Stimulated activated CD4-positive, alpha-beta T cell treated with anti-CD3 and anti-CD28 coated beads, Interleukin-12 subunit alpha, Interleukin-12 subunit beta, amount 100 ng/mL, for 48 hours (primary cell): ENCODE data around the gene GPR37.

Experiments used
- DNase-seq, 3 donors: peaks; one replicate each; pipeline ENCODE4 v3.0.0-alpha.2; 2020; ENCODE audit warnings: low read depth in 2 of 3, low spot score in 1 of 3

The GPR37 gene

GRCh38 chr7:124781418-124781817, 15.8 kb upstream of the GPR37 start:
- no peak for DNase-seq

- no peak for DNase-seq
Measured at GRCh38 chr7:124780608-124781007, 15.0 kb upstream of the GPR37 start.

GRCh38 chr7:124780056-124780455, 14.5 kb upstream of the GPR37 start:
- no peak for DNase-seq

- DNase-seq = no peak
Measured at GRCh38 chr7:124779620-124780019, 14.0 kb upstream of the GPR37 start.

GRCh38 chr7:124779194-124779593, 13.6 kb upstream of the GPR37 start:
- no peak for DNase-seq

GRCh38 chr7:124777268-124777667, 11.7 kb upstream of the GPR37 start:
- DNase-seq = no peak

- DNase-seq = no peak
Measured at GRCh38 chr7:124776153-124776552, 10.6 kb upstream of the GPR37 start.

GRCh38 chr7:124775422-124775821, 9.8 kb upstream of the GPR37 start:
- no peak for DNase-seq

- no peak for DNase-seq
Measured at GRCh38 chr7:124773938-124774337, 8.3 kb upstream of the GPR37 start.

- no peak for DNase-seq
Measured at GRCh38 chr7:124773339-124773738, 7.7 kb upstream of the GPR37 start.

GRCh38 chr7:124769136-124769535, 3.5 kb upstream of the GPR37 start:
- DNase-seq = no peak

- no peak for DNase-seq
Measured at GRCh38 chr7:124768525-124768924, 2.9 kb upstream of the GPR37 start.

- DNase-seq = peak in 1 of 3 donors; percentile 3
Measured at GRCh38 chr7:124764847-124765400, 668 bp downstream of the GPR37 start.

GRCh38 chr7:124764051-124764846, 1.3 kb downstream of the GPR37 start:
- no peak for DNase-seq

GRCh38 chr7:124762611-124763143, 2.9 kb downstream of the GPR37 start:
- no peak for DNase-seq

GRCh38 chr7:124761164-124761715, 4.4 kb downstream of the GPR37 start:
- no peak for DNase-seq

GRCh38 chr7:124758327-124758726, 7.3 kb downstream of the GPR37 start:
- DNase-seq = no peak

GRCh38 chr7:124754576-124755268, 10.9 kb downstream of the GPR37 start:
- no peak for DNase-seq

GRCh38 chr7:124752310-124752709, 13.3 kb downstream of the GPR37 start:
- DNase-seq = no peak

GRCh38 chr7:124751027-124751426, 14.6 kb downstream of the GPR37 start:
- no peak for DNase-seq

GRCh38 chr7:124747072-124747471, 18.5 kb downstream of the GPR37 start:
- no peak for DNase-seq

- no peak for DNase-seq
Measured at GRCh38 chr7:124738639-124739038, 27.0 kb downstream of the GPR37 start.
